ENCODE data around the gene PHYH.

GRCh38 chr10:13256627-13257026 is 43.2 kb downstream of the PHYH start:
- no peak for TF ChIP-seq CTCF (conservative IDR thresholded peaks at IDR 0.05; ENCODE audit: low read length)
- TF ChIP-seq EZH2phosphoT487 (IDR thresholded peaks at IDR 0.05; ENCODE audit: borderline replicate concordance, low read depth, low read length): no peak

Data from OCI-LY7 (cell line).